Measurements from ENCODE around the gene HSF2BP.
A peak's percentile ranks its signal among the peaks of the same experiment; 100 is the strongest.
"Not testable (repeated sequence)": the region's sequence is repeated elsewhere in the genome, so short reads cannot be mapped to it uniquely, and the experiment has no call there.

Gene HSF2BP

GRCh38 chr21:43687566-43688399, 28.5 kb upstream of the HSF2BP start:
- no peak for DNase-seq

GRCh38 chr21:43686811-43687565, 27.7 kb upstream of the HSF2BP start:
- no peak for DNase-seq

- DNase-seq, result no peak
Measured at GRCh38 chr21:43684424-43684823, 25.1 kb upstream of the HSF2BP start.

GRCh38 chr21:43681650-43682049, 22.4 kb upstream of the HSF2BP start:
- no peak for DNase-seq

GRCh38 chr21:43680421-43680820, 21.1 kb upstream of the HSF2BP start:
- not testable (repeated sequence) for DNase-seq

- no peak for DNase-seq
Measured at GRCh38 chr21:43679951-43680350, 20.7 kb upstream of the HSF2BP start.

GRCh38 chr21:43676391-43676790, 17.1 kb upstream of the HSF2BP start:
- DNase-seq, result no peak

GRCh38 chr21:43675871-43676270, 16.6 kb upstream of the HSF2BP start:
- no peak for DNase-seq

GRCh38 chr21:43669828-43670605, 10.7 kb upstream of the HSF2BP start:
- no peak for DNase-seq

- no peak for DNase-seq
Measured at GRCh38 chr21:43667191-43667904, 8.1 kb upstream of the HSF2BP start.

- no peak for DNase-seq
Measured at GRCh38 chr21:43665879-43666278, 6.6 kb upstream of the HSF2BP start.

GRCh38 chr21:43664358-43664757, 5.1 kb upstream of the HSF2BP start:
- DNase-seq, result no peak

GRCh38 chr21:43663033-43663432, 3.7 kb upstream of the HSF2BP start:
- no peak for DNase-seq

GRCh38 chr21:43662286-43662685, 3.0 kb upstream of the HSF2BP start:
- DNase-seq, result no peak

- DNase-seq, result no peak
Measured at GRCh38 chr21:43658769-43659135, 536 bp downstream of the HSF2BP start.

- DNase-seq, result no peak
Measured at GRCh38 chr21:43658088-43658741, 1.1 kb downstream of the HSF2BP start.

- peak in 1 of 6 experiments; percentile 13 for DNase-seq
Measured at GRCh38 chr21:43657355-43658087, 1.8 kb downstream of the HSF2BP start.

GRCh38 chr21:43654806-43655489, 4.3 kb downstream of the HSF2BP start:
- no peak for DNase-seq

- DNase-seq, result no peak
Measured at GRCh38 chr21:43653626-43654025, 5.7 kb downstream of the HSF2BP start.

GRCh38 chr21:43652616-43653015, 6.7 kb downstream of the HSF2BP start:
- DNase-seq, result no peak

GRCh38 chr21:43651926-43652325, 7.4 kb downstream of the HSF2BP start:
- DNase-seq, result not testable (repeated sequence)
